HG03439 (cell line): ENCODE data around the gene STXBP4.

Experiments used
- ATAC-seq: cut with Tn5 transposase; IDR thresholded peaks from one replicate; pipeline ENCODE4 v1.9.1; 2021; ENCODE audit warnings: mild to moderate bottlenecking, moderate library complexity; ENCODE audit not compliant: unreplicated experiment

STXBP4 gene

GRCh38 chr17:54968262-54968987 is at the start of gene STXBP4, which contains the start of gene COX11:
Gene STXBP4, plus strand, starts transcription at chr17:54968765. Its CDS starts 17,455 bp downstream, at chr17:54986220.
Gene COX11, minus strand, starts transcription at chr17:54968654. Its CDS starts 8 bp downstream, at chr17:54968646.
- peak; percentile 97 for ATAC-seq

- ATAC-seq: no peak
Observed at GRCh38 chr17:54919425-54919824, 49.1 kb upstream of the STXBP4 start.

GRCh38 chr17:54920819-54921218 is 47.7 kb upstream of the STXBP4 start:
- ATAC-seq: no peak

GRCh38 chr17:54924405-54924804 is 44.2 kb upstream of the STXBP4 start:
- no peak for ATAC-seq

GRCh38 chr17:54927525-54927924 is 41.0 kb upstream of the STXBP4 start:
- no peak for ATAC-seq

GRCh38 chr17:54932711-54933110 is 35.9 kb upstream of the STXBP4 start:
- no peak for ATAC-seq

- no peak for ATAC-seq
Observed at GRCh38 chr17:54933921-54934320, 34.6 kb upstream of the STXBP4 start.

GRCh38 chr17:54935471-54935870 is 33.1 kb upstream of the STXBP4 start:
- no peak for ATAC-seq

GRCh38 chr17:54937018-54937417 is 31.5 kb upstream of the STXBP4 start:
- ATAC-seq: no peak

GRCh38 chr17:54937426-54937825 is 31.1 kb upstream of the STXBP4 start:
- no peak for ATAC-seq

- ATAC-seq: no peak
Observed at GRCh38 chr17:54941285-54941684, 27.3 kb upstream of the STXBP4 start.

- ATAC-seq: no peak
Observed at GRCh38 chr17:54944796-54945195, 23.8 kb upstream of the STXBP4 start.

GRCh38 chr17:54945231-54945630 is 23.3 kb upstream of the STXBP4 start:
- ATAC-seq: no peak

GRCh38 chr17:54945671-54946070 is 22.9 kb upstream of the STXBP4 start:
- no peak for ATAC-seq

- ATAC-seq: no peak
Observed at GRCh38 chr17:54947396-54947795, 21.2 kb upstream of the STXBP4 start.

- ATAC-seq: no peak
Observed at GRCh38 chr17:54948380-54948779, 20.2 kb upstream of the STXBP4 start.

- ATAC-seq: no peak
Observed at GRCh38 chr17:54950116-54950515, 18.4 kb upstream of the STXBP4 start.

GRCh38 chr17:54951286-54951685 is 17.3 kb upstream of the STXBP4 start:
- no peak for ATAC-seq

GRCh38 chr17:54956791-54957190 is 11.8 kb upstream of the STXBP4 start:
- no peak for ATAC-seq

- peak; percentile 27 for ATAC-seq
Observed at GRCh38 chr17:54967621-54968261, 824 bp upstream of the STXBP4 start.

- peak; percentile 36 for ATAC-seq
Observed at GRCh38 chr17:54968988-54969332, 395 bp downstream of the STXBP4 start.
